ENCODE data around the gene ELMOD3.
"Not testable (repeated sequence)": the region's sequence is repeated elsewhere in the genome, so short reads cannot be mapped to it uniquely, and the experiment has no call there.

DNA sequence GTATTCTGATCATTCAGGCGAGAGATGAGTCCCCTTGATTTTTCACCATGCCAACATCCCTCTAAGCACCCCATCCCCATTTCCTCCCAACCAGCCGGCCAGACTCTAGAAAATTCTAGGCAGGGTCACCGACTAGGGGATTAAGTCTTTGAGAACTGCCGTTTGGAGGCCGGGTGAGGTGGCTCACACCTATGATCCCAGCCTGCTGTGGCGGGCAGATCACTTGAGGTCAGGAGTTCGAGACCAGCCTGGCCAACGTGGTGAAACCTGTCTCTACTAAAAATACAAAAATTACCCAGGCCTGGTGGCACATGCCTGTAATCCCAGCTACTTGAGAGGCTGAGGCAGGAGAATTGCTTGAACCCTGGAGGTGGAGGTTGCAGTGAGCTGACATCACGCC, 85.0 kb downstream of the ELMOD3 start:
- TF ChIP-seq POLR2A (IDR thresholded peaks at IDR 0.05) = not testable (repeated sequence)
- TF ChIP-seq, protein P1, sequence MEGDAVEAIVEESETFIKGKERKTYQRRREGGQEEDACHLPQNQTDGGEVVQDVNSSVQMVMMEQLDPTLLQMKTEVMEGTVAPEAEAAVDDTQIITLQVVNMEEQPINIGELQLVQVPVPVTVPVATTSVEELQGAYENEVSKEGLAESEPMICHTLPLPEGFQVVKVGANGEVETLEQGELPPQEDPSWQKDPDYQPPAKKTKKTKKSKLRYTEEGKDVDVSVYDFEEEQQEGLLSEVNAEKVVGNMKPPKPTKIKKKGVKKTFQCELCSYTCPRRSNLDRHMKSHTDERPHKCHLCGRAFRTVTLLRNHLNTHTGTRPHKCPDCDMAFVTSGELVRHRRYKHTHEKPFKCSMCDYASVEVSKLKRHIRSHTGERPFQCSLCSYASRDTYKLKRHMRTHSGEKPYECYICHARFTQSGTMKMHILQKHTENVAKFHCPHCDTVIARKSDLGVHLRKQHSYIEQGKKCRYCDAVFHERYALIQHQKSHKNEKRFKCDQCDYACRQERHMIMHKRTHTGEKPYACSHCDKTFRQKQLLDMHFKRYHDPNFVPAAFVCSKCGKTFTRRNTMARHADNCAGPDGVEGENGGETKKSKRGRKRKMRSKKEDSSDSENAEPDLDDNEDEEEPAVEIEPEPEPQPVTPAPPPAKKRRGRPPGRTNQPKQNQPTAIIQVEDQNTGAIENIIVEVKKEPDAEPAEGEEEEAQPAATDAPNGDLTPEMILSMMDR (IDR thresholded peaks at IDR 0.05) = not testable (repeated sequence)
